Left ventricle myocardium inferior (tissue), 1 donor: ENCODE data around the gene PSTPIP1. TPM values are rescaled to one million over a fixed set of nuclear protein-coding genes. Genes with fewer than 3 reads are reported as not detected.

ENCODE experiments used
- DNase-seq: peaks from one replicate; pipeline ENCODE4 v3.0.0-alpha.2; 2020
- H3K27ac ChIP-seq: fragments of 200-600 bp; replicated peaks from 2 replicates; pipeline ENCODE4 v1.8.0; 2021
- H3K27me3 ChIP-seq: fragments of 200-600 bp; 2 replicates; pipeline ENCODE4 v1.8.0; 2021; ENCODE audit warnings: low read depth
- H3K36me3 ChIP-seq: fragments of 200-600 bp; 2 replicates; pipeline ENCODE4 v1.8.0; 2021
- H3K4me1 ChIP-seq: fragments of 200-600 bp; 2 replicates; pipeline ENCODE4 v1.8.0; 2021
- H3K4me3 ChIP-seq: fragments of 200-600 bp; 2 replicates; pipeline ENCODE4 v1.8.0; 2021; ENCODE audit warnings: mild to moderate bottlenecking, moderate library complexity
- H3K9me3 ChIP-seq: fragments of 200-600 bp; replicated peaks from 2 replicates; pipeline ENCODE4 v1.8.0; 2021
- CTCF ChIP-seq: fragments of 200-600 bp; IDR thresholded peaks from 2 replicates; pipeline ENCODE4 v1.8.0; 2021; ENCODE audit warnings: antibody characterized with exemption, mild to moderate bottlenecking, borderline replicate concordance
- intact Hi-C: fragments of 100-400 bp; cut with micrococcal nuclease; formaldehyde crosslinking; loops from one replicate; pipeline ENCODE4 v1.11.0; 2022
- total RNA-seq: library from RNA; stranded (reverse); fragmentation: NEBNext Ultra II Directional; extraction: Animal tissue kit (Norgen Biotek cat#: 25700); gene quantifications from one replicate; pipeline ENCODE4 v1.2.1, GENCODE V29; 2021
- donor health status: DM: no; HTN: yes; CAD: no; lungs with severe emphysema.

The PSTPIP1 gene
- total RNA-seq, 1 donor from 2014 or later: 3.5 TPM

GRCh38 chr15:76974456-76975036 lies 20.4 kb upstream of the PSTPIP1 start:
- intact Hi-C loops: no loop called here
- no peak for TF ChIP-seq CTCF
- Histone ChIP-seq H3K4me1 (peaks cover 21% of the 10 kb centered on the region), H3K9me3 (peaks cover 8% of the 10 kb centered on the region), H3K36me3 (no peaks in the 10 kb centered on the region), H3K27ac (no peak overlapping the region), H3K27me3 (no peaks in the 10 kb centered on the region), H3K4me3 (no peak overlapping the region)
- no peak for DNase-seq

GRCh38 chr15:76976141-76976540 lies 18.8 kb upstream of the PSTPIP1 start:
- Histone ChIP-seq H3K4me3 (no peak overlapping the region), H3K36me3 (no peaks in the 10 kb centered on the region), H3K27me3 (no peaks in the 10 kb centered on the region), H3K9me3 (peaks cover 8% of the 10 kb centered on the region), H3K4me1 (peaks cover 21% of the 10 kb centered on the region), H3K27ac (no peak overlapping the region)
- TF ChIP-seq CTCF: no peak
- no peak for DNase-seq
- intact Hi-C loops: no loop called here

- Histone ChIP-seq H3K4me3 (no peak overlapping the region), H3K36me3 (no peaks in the 10 kb centered on the region), H3K27me3 (no peaks in the 10 kb centered on the region), H3K27ac (no peak overlapping the region), H3K4me1 (peaks cover 21% of the 10 kb centered on the region), H3K9me3 (peaks cover 8% of the 10 kb centered on the region)
- no peak for DNase-seq
- no peak for TF ChIP-seq CTCF
- intact Hi-C loops: no loop called here
Observed at GRCh38 chr15:76976572-76977270, 18.2 kb upstream of the PSTPIP1 start.

- Histone ChIP-seq H3K4me1 (peaks cover 1% of the 10 kb centered on the region), H3K27me3 (no peaks in the 10 kb centered on the region), H3K36me3 (no peaks in the 10 kb centered on the region), H3K4me3 (no peak overlapping the region), H3K27ac (no peak overlapping the region), H3K9me3 (peaks cover 8% of the 10 kb centered on the region)
- intact Hi-C loops: no loop called here
- no peak for TF ChIP-seq CTCF
- no peak for DNase-seq
Observed at GRCh38 chr15:76978522-76979330, 16.2 kb upstream of the PSTPIP1 start.

- no peak overlapping the region for H3K27ac ChIP-seq
- intact Hi-C loops: no loop called here
- no peak for TF ChIP-seq CTCF
- H3K36me3 ChIP-seq: no peaks in the 10 kb centered on the region
- no peaks in the 10 kb centered on the region for H3K27me3 ChIP-seq
- DNase-seq: no peak
- no peaks in the 10 kb centered on the region for H3K4me1 ChIP-seq
- H3K9me3 ChIP-seq: peaks cover 8% of the 10 kb centered on the region
- H3K4me3 ChIP-seq: no peak overlapping the region
Observed at GRCh38 chr15:76979331-76979925, 15.5 kb upstream of the PSTPIP1 start.
